ENCODE data around the gene SPDYE4.

SPDYE4 gene

GRCh38 chr17:8724451-8724850, 33.9 kb downstream of the SPDYE4 start:
- no peak for DNase-seq
- no peak for TF ChIP-seq CTCF (IDR thresholded peaks at IDR 0.05; ENCODE audit: low read depth, low read length)
- Histone ChIP-seq H3K36me3 (no peaks in the 10 kb centered on the region), H3K4me3 (ENCODE audit: low read depth, low read length) (no peak overlapping the region), H3K27me3 (ENCODE audit: insufficient read depth, low read depth, severe bottlenecking) (no peaks in the 10 kb centered on the region), H3K27ac (no peak overlapping the region), H3K9me3 (ENCODE audit: severe bottlenecking) (no peaks in the 10 kb centered on the region)

DNA sequence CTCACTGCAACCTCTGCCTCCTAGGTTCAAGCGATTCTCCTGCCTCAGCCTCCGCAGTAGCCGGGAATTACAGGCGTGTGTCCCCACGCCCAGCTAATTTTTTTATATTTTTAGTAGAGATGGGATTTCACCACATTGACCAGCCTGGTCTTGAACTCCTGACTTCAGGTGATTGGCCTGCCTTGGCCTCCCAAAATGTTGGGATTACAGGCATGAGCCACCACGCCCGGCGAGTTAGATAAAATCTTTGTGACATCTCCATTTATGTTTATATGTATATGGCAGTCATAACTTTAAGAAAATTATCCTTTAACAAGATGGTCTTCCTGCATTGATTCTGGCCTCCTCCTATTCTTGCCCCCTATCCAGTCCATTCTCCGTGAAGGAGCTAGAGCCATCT, 37.8 kb downstream of the SPDYE4 start:
- Histone ChIP-seq H3K27me3 (ENCODE audit: insufficient read depth, low read depth, severe bottlenecking) (no peaks in the 10 kb centered on the region), H3K36me3 (no peaks in the 10 kb centered on the region), H3K9me3 (ENCODE audit: severe bottlenecking) (no peaks in the 10 kb centered on the region), H3K27ac (no peak overlapping the region), H3K4me3 (ENCODE audit: low read depth, low read length) (no peak overlapping the region)
- TF ChIP-seq CTCF (IDR thresholded peaks at IDR 0.05; ENCODE audit: low read depth, low read length), result no peak
- DNase-seq, result no peak

- H3K27ac ChIP-seq, result no peak overlapping the region
- no peak for DNase-seq
- no peaks in the 10 kb centered on the region for H3K27me3 ChIP-seq (ENCODE audit: insufficient read depth, low read depth, severe bottlenecking)
- no peaks in the 10 kb centered on the region for H3K36me3 ChIP-seq
- H3K4me3 ChIP-seq (ENCODE audit: low read depth, low read length), result no peak overlapping the region
- H3K9me3 ChIP-seq (ENCODE audit: severe bottlenecking), result no peaks in the 10 kb centered on the region
- TF ChIP-seq CTCF (IDR thresholded peaks at IDR 0.05; ENCODE audit: low read depth, low read length), result no peak
Observed at GRCh38 chr17:8719291-8720246, 38.8 kb downstream of the SPDYE4 start.

GRCh38 chr17:8718001-8718563, 40.3 kb downstream of the SPDYE4 start:
- no peak overlapping the region for H3K27ac ChIP-seq
- TF ChIP-seq CTCF (IDR thresholded peaks at IDR 0.05; ENCODE audit: low read depth, low read length), result no peak
- H3K4me3 ChIP-seq (ENCODE audit: low read depth, low read length), result no peak overlapping the region
- no peaks in the 10 kb centered on the region for H3K27me3 ChIP-seq (ENCODE audit: insufficient read depth, low read depth, severe bottlenecking)
- H3K36me3 ChIP-seq, result no peaks in the 10 kb centered on the region
- no peak for DNase-seq
- no peaks in the 10 kb centered on the region for H3K9me3 ChIP-seq (ENCODE audit: severe bottlenecking)

DNA sequence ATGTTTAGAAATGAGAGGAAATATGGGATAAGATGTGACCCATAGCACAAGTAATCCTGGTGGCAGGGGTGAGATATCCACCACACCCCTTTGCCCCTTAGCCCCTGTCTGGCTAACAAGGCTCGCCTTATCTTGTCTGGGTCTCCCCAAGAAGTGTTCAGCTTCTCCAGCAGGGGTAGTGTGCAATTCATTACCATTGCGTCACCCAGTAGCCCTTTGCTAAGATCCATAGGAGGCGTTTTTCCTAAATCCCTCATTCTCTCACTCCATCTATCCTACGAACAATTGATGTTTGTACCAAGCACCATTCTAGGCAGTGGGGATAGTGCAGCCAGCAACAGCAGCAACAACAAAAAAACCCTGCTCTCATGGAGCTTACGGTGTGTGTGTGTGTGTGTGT, 44.5 kb downstream of the SPDYE4 start:
- Histone ChIP-seq H3K4me3 (ENCODE audit: low read depth, low read length) (no peak overlapping the region), H3K27me3 (ENCODE audit: insufficient read depth, low read depth, severe bottlenecking) (no peaks in the 10 kb centered on the region), H3K27ac (no peak overlapping the region), H3K9me3 (ENCODE audit: severe bottlenecking) (no peaks in the 10 kb centered on the region), H3K36me3 (no peaks in the 10 kb centered on the region)
- no peak for DNase-seq
- TF ChIP-seq CTCF (IDR thresholded peaks at IDR 0.05; ENCODE audit: low read depth, low read length), result no peak

Data from WERI-Rb-1 (cell line).